Lower leg skin (tissue), 3 donors: ENCODE results near the gene LAMTOR5.

Experiments used
- CTCF ChIP-seq, 3 donors: fragments of 450-650 bp; IDR thresholded peaks; one replicate each; pipeline ENCODE4 v1.5.1; 2016; ENCODE audit warnings: antibody characterized with exemption in 3 of 3, mild to moderate bottlenecking in 3 of 3, moderate library complexity in 2 of 3
- POLR2A ChIP-seq, 2 donors: fragments of 450-650 bp; IDR thresholded peaks; one replicate each; pipeline ENCODE4 v1.6.1; 2016 to 2017; ENCODE audit warnings: antibody characterized with exemption in 2 of 2, mild to moderate bottlenecking in 1 of 2, moderate library complexity in 1 of 2

GRCh38 chr1:110360431-110360830 lies 47.1 kb downstream of the LAMTOR5 start:
- TF ChIP-seq CTCF (IDR thresholded peaks at IDR 0.05), result no peak
- TF ChIP-seq POLR2A (IDR thresholded peaks at IDR 0.05), result no peak
